ENCODE results near the gene EEF2. TPM values are rescaled to one million over a fixed set of nuclear protein-coding genes. Genes with fewer than 3 reads are reported as not detected.

EEF2 gene
- total RNA-seq, 1 experiment from 2014 or later, result 1,742 TPM

GRCh38 chr19:3975637-3976087 is 9.6 kb downstream of the EEF2 start:
- Histone ChIP-seq H3K9me2 (ENCODE audit: insufficient read depth) (no peaks in the 10 kb centered on the region), H3K79me2 (ENCODE audit: low read depth) (peaks cover 32% of the 10 kb centered on the region), H3K27me3 (ENCODE audit: insufficient read depth, low read depth) (no peaks in the 10 kb centered on the region), H3K27ac (no peak overlapping the region), H3K9me3 (ENCODE audit: insufficient read depth, low read depth) (no peaks in the 10 kb centered on the region), H3K36me3 (ENCODE audit: low read depth) (peaks cover 14% of the 10 kb centered on the region), H3K4me3 (no peak overlapping the region), H3F3A (ENCODE audit: insufficient read depth, low read depth) (peaks cover 68% of the 10 kb centered on the region), H4K20me1 (ENCODE audit: insufficient read depth) (peaks cover 63% of the 10 kb centered on the region), H2AFZ (no peak overlapping the region), H3K4me2 (no peak overlapping the region), H3K4me1 (replicated peaks; ENCODE audit: insufficient read depth) (no peaks in the 10 kb centered on the region)
- DNase-seq, result no peak
- POLR2A ChIA-PET (ENCODE audit: unreplicated experiment), result no interaction called here
- no TSS peak for BruUV-seq (replicated peaks)
- intact Hi-C loops (cut with micrococcal nuclease; ENCODE audit: unreplicated experiment), result no loop called here
- TF ChIP-seq CTCF (conservative IDR thresholded peaks at IDR 0.05), result no peak
- TF ChIP-seq EZH2 (IDR thresholded peaks at IDR 0.05; ENCODE audit: low read depth), result no peak
- CTCF ChIA-PET, result no interaction called here

- DNase-seq, result no peak
- peaks cover 11% of the 10 kb centered on the region for H3K36me3 ChIP-seq (ENCODE audit: low read depth)
- H3K4me1 ChIP-seq (replicated peaks; ENCODE audit: insufficient read depth), result no peaks in the 10 kb centered on the region
- no peaks in the 10 kb centered on the region for H3K9me2 ChIP-seq (ENCODE audit: insufficient read depth)
- H2AFZ ChIP-seq, result no peak overlapping the region
- H3K27me3 ChIP-seq (ENCODE audit: insufficient read depth, low read depth), result no peaks in the 10 kb centered on the region
- ChIA-PET POLR2A (ENCODE audit: unreplicated experiment) (no interaction called here), CTCF (no interaction called here)
- intact Hi-C loops (cut with micrococcal nuclease; ENCODE audit: unreplicated experiment), result no loop called here
- H3K4me2 ChIP-seq, result no peak overlapping the region
- H3K4me3 ChIP-seq, result no peak overlapping the region
- H3F3A ChIP-seq (ENCODE audit: insufficient read depth, low read depth), result peaks cover 63% of the 10 kb centered on the region
- H3K9me3 ChIP-seq (ENCODE audit: insufficient read depth, low read depth), result no peaks in the 10 kb centered on the region
- H3K27ac ChIP-seq, result no peak overlapping the region
- no TSS peak for BruUV-seq (replicated peaks)
- peaks cover 32% of the 10 kb centered on the region for H3K79me2 ChIP-seq (ENCODE audit: low read depth)
- H4K20me1 ChIP-seq (ENCODE audit: insufficient read depth), result peaks cover 58% of the 10 kb centered on the region
- no peak for TF ChIP-seq CTCF (conservative IDR thresholded peaks at IDR 0.05)
- no peak for TF ChIP-seq EZH2 (IDR thresholded peaks at IDR 0.05; ENCODE audit: low read depth)
These were observed 10.1 kb downstream of the EEF2 start for GRCh38 chr19:3975144-3975543.

- intact Hi-C loops (cut with micrococcal nuclease; ENCODE audit: unreplicated experiment), result no loop called here
- Histone ChIP-seq H3K27ac (peak within 1 kb of the TSS; percentile 90), H4K20me1 (ENCODE audit: insufficient read depth) (peaks cover 39% of the 10 kb centered on the region), H3K4me1 (replicated peaks; ENCODE audit: insufficient read depth) (peaks cover 20% of the 10 kb centered on the region), H2AFZ (no peak within 1 kb of the TSS), H3K36me3 (ENCODE audit: low read depth) (0 out of 2 replicates have a peak, but pooled peaks cover 10% of the 10 kb centered on the region), H3K9me3 (ENCODE audit: insufficient read depth, low read depth) (no peaks in the 10 kb centered on the region), H3F3A (ENCODE audit: insufficient read depth, low read depth) (peaks cover 49% of the 10 kb centered on the region; the same call in 1 of the 2 replicates), H3K4me3 (peak within 1 kb of the TSS; percentile 81), H3K4me2 (peak within 1 kb of the TSS; percentile 95), H3K9me2 (ENCODE audit: insufficient read depth) (no peaks in the 10 kb centered on the region), H3K27me3 (ENCODE audit: insufficient read depth, low read depth) (no peaks in the 10 kb centered on the region), H3K79me2 (ENCODE audit: low read depth) (peaks cover 32% of the 10 kb centered on the region)
- TF ChIP-seq EZH2 (IDR thresholded peaks at IDR 0.05; ENCODE audit: low read depth) (no peak), CTCF (conservative IDR thresholded peaks at IDR 0.05) (no peak)
- BruUV-seq (replicated peaks), result no TSS peak
- ChIA-PET POLR2A (ENCODE audit: unreplicated experiment) (interaction anchor here (0.5 to 0.7 kb wide), 4 partner anchors 14 to 366 kb away, joined by 3 to 7 read pairs (median 4); partner anchors contain the start of gene EEF2), CTCF (interaction anchor here (0.6 to 1.2 kb wide), 2 partner anchors 169 to 406 kb away, joined by 4 to 10 read pairs; no protein-coding TSS in a partner anchor)
- peak; percentile 89 to 95 for DNase-seq
These were observed 14.3 kb downstream of the EEF2 start, which contains the start of gene DAPK3 for GRCh38 chr19:3970808-3971598. DAPK3 (minus strand) TSS chr19:3971099; CDS start chr19:3969735, 1,364 bp downstream.

All from PC-9 (cell line).